Renal cortex interstitium (tissue), 11 donors: ENCODE results near the gene ENPP7. TPM values are rescaled to one million over a fixed set of nuclear protein-coding genes. Genes with fewer than 3 reads are reported as not detected.

Source experiments
- DNase-seq, 11 donors: peaks; one replicate each; pipeline ENCODE4 v3.0.0-alpha.2; 2013; ENCODE audit warnings: low read depth in 9 of 11, low spot score in 4 of 11; ENCODE audit errors: extremely low read depth in 1 of 11
- polyA plus RNA-seq, 3 donors: library from polyadenylated mRNA; unstranded; fragments of 120-200 nt; gene quantifications; one replicate each; pipeline ENCODE4 v1.2.1, GENCODE V29; 2013; ENCODE audit not compliant: insufficient read length in 3 of 3

Gene ENPP7
- polyA plus RNA-seq, 3 donors: 3.5 to 5.2 (median 5.1) TPM

- DNase-seq: no peak
Observed at GRCh38 chr17:79785017-79785899, 54.5 kb downstream of the ENPP7 start.

GRCh38 chr17:79785900-79786810 lies 55.4 kb downstream of the ENPP7 start:
- no peak for DNase-seq

DNA sequence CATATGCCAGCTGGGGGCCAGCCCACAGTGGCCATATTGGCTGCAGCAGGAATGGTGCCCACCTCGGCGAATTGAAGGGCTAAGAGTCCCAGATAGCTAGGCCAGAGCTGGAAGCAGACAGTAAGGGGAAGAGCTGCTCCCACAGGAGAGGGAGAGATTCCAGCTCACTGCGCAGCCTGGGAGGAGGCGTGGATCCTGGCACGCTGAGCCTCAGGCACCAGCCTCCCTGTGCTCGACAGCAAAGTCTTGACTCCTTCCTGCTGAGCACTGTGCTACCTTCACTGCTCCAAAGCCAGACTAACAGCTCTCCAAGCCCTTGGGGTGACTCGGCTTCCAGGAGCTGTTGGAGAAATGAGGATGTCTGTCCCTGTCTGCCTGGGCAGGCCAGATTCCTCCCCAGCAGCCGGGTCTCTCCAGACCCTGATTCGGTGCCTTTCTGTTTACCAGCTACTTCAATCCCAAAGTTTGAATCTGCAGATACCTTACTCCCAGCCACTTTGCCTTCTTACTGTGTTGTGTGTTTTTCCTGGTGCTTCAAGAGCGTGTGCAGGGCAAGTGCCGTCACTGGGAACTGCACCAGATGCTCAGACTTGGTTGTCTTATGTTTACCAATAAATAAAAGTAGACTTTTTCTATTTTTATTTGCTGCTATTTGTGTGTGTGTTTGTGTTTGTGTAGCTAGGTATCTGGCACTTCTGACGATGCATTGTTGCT lies 56.3 kb downstream of the ENPP7 start:
- no peak for DNase-seq

DNA sequence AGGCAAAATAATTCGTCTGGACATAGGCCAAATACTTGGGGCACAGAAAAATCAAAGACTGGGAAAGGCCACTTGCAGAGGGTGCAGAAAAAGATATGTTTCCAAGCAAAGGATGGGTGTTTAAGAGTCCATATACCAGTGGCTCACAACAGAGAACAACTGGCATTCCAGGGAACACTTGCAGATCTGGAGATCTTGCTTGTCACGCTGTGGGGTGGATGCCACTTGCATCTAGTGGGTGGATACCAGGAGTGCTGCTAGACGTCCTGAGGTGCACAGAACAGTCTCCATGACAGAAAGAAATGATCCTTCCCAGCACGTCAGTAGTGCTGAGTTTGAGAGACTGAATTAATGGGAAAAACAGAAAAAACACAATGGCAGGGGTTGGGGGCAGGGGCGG lies 57.7 kb downstream of the ENPP7 start:
- no peak for DNase-seq

GRCh38 chr17:79788989-79789942 lies 58.5 kb downstream of the ENPP7 start:
- DNase-seq: no peak

- DNase-seq: no peak
Observed at GRCh38 chr17:79789943-79790804, 59.4 kb downstream of the ENPP7 start.

- DNase-seq: no peak
Observed at GRCh38 chr17:79790805-79791734, 60.3 kb downstream of the ENPP7 start.

DNA sequence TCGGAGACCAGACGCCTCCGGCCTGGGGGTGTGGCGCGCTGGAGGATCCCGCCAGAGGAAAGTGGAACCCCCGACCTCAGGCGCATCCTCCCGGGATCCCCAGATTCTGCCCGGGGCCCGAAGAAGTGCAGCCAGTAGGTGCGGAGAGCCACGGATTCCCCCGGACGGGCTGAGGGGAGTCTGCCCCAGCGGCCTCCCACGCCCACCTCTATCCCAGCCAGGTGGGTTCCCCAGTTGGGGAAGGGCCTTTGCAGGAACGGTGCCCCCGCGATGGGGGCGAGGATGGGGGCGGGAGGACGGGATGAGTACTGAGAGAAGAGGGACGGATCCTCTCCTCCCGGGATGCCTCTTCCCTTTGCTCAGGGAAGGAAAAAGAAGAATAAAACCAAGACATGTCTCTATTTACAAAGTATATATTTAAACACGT lies 61.0 kb downstream of the ENPP7 start:
- DNase-seq: no peak

Other genes with a start within 250 kb of the ENPP7 start
- 1 to 10 TPM in 2 of 3 donors, under 1 TPM in 1; 0.87 to 2.5 (median 1.7) TPM for gene RBFOX3, start 119.9 kb upstream of the ENPP7 start, polyA plus RNA-seq
- gene CBX2, start 47.2 kb downstream of the ENPP7 start, polyA plus RNA-seq: 10 to 100 TPM; 23.7 to 31.8 (median 26.9) TPM
- 10 to 100 TPM; 12.8 to 18.0 (median 15.5) TPM for gene CBX8, start 66.1 kb downstream of the ENPP7 start, polyA plus RNA-seq
- gene CBX4, start 108.5 kb downstream of the ENPP7 start, polyA plus RNA-seq: 10 to 100 TPM; 10.5 to 14.9 (median 13.8) TPM